ENCODE data around the gene DNAJB2.
A peak's percentile ranks its signal among the peaks of the same experiment; 100 is the strongest.

DNAJB2 gene

GRCh38 chr2:219294356-219295351 is 15.5 kb downstream of the DNAJB2 start:
- Histone ChIP-seq H3K9me2 (replicated peaks; ENCODE audit: control insufficient read depth, low read length) (no peaks in the 10 kb centered on the region), H3F3A (ENCODE audit: control insufficient read depth, insufficient read depth) (peaks cover 2% of the 10 kb centered on the region; the same call in 1 of the 2 replicates), H3K4me1 (ENCODE audit: control insufficient read depth, low read length) (peaks cover 22% of the 10 kb centered on the region), H3K79me2 (ENCODE audit: control insufficient read depth, low read length) (no peaks in the 10 kb centered on the region), H3K4me2 (ENCODE audit: low read length) (peak overlapping the region; percentile 62), H3K9me3 (ENCODE audit: control insufficient read depth, insufficient read depth, low read length) (no peaks in the 10 kb centered on the region), H3K4me3 (ENCODE audit: low read length) (peak overlapping the region; percentile 79), H4K20me1 (ENCODE audit: control insufficient read depth, insufficient read depth, low read depth, low read length) (no peaks in the 10 kb centered on the region), H3K27me3 (ENCODE audit: control insufficient read depth, low read length) (peaks cover 9% of the 10 kb centered on the region), H3K27ac (ENCODE audit: low read depth, low read length) (peak overlapping the region; percentile 22; the same call in 1 of the 2 replicates), H3K36me3 (ENCODE audit: control insufficient read depth, low read length) (no peaks in the 10 kb centered on the region)
- peak; percentile 97 for TF ChIP-seq CTCF (IDR thresholded peaks at IDR 0.05; ENCODE audit: low read depth, low read length, poor library complexity, severe bottlenecking)
- TF ChIP-seq EZH2phosphoT487 (IDR thresholded peaks at IDR 0.05; ENCODE audit: borderline replicate concordance, low read length): no peak

- Histone ChIP-seq H3K4me1 (ENCODE audit: control insufficient read depth, low read length) (peaks cover 22% of the 10 kb centered on the region), H4K20me1 (ENCODE audit: control insufficient read depth, insufficient read depth, low read depth, low read length) (no peaks in the 10 kb centered on the region), H3F3A (ENCODE audit: control insufficient read depth, insufficient read depth) (peaks cover 2% of the 10 kb centered on the region; the same call in 1 of the 2 replicates), H3K4me2 (ENCODE audit: low read length) (no peak overlapping the region), H3K27ac (ENCODE audit: low read depth, low read length) (no peak overlapping the region), H3K9me2 (replicated peaks; ENCODE audit: control insufficient read depth, low read length) (no peaks in the 10 kb centered on the region), H3K4me3 (ENCODE audit: low read length) (no peak overlapping the region), H3K27me3 (ENCODE audit: control insufficient read depth, low read length) (peaks cover 23% of the 10 kb centered on the region), H3K36me3 (ENCODE audit: control insufficient read depth, low read length) (no peaks in the 10 kb centered on the region), H3K79me2 (ENCODE audit: control insufficient read depth, low read length) (no peaks in the 10 kb centered on the region), H3K9me3 (ENCODE audit: control insufficient read depth, insufficient read depth, low read length) (no peaks in the 10 kb centered on the region)
- no peak for TF ChIP-seq EZH2phosphoT487 (IDR thresholded peaks at IDR 0.05; ENCODE audit: borderline replicate concordance, low read length)
- TF ChIP-seq CTCF (IDR thresholded peaks at IDR 0.05; ENCODE audit: low read depth, low read length, poor library complexity, severe bottlenecking): no peak
Measured at GRCh38 chr2:219296142-219296541, 17.0 kb downstream of the DNAJB2 start.

- Histone ChIP-seq H3F3A (ENCODE audit: control insufficient read depth, insufficient read depth) (peaks cover 2% of the 10 kb centered on the region; the same call in 1 of the 2 replicates), H3K27me3 (ENCODE audit: control insufficient read depth, low read length) (peaks cover 30% of the 10 kb centered on the region), H3K4me1 (ENCODE audit: control insufficient read depth, low read length) (peaks cover 22% of the 10 kb centered on the region), H3K27ac (ENCODE audit: low read depth, low read length) (no peak overlapping the region), H3K4me3 (ENCODE audit: low read length) (no peak overlapping the region), H3K79me2 (ENCODE audit: control insufficient read depth, low read length) (no peaks in the 10 kb centered on the region), H3K9me3 (ENCODE audit: control insufficient read depth, insufficient read depth, low read length) (no peaks in the 10 kb centered on the region), H4K20me1 (ENCODE audit: control insufficient read depth, insufficient read depth, low read depth, low read length) (no peaks in the 10 kb centered on the region), H3K4me2 (ENCODE audit: low read length) (no peak overlapping the region), H3K36me3 (ENCODE audit: control insufficient read depth, low read length) (no peaks in the 10 kb centered on the region), H3K9me2 (replicated peaks; ENCODE audit: control insufficient read depth, low read length) (no peaks in the 10 kb centered on the region)
- TF ChIP-seq EZH2phosphoT487 (IDR thresholded peaks at IDR 0.05; ENCODE audit: borderline replicate concordance, low read length) (no peak), CTCF (IDR thresholded peaks at IDR 0.05; ENCODE audit: low read depth, low read length, poor library complexity, severe bottlenecking) (no peak)
Measured at GRCh38 chr2:219296631-219297391, 17.6 kb downstream of the DNAJB2 start.

Data from DOHH2 (cell line).